Hepatocyte (in vitro differentiated cells): ENCODE data around the gene MAP4K2.

Experiments used
- CTCF ChIP-seq: fragments of 200-600 bp; sonication (generic); IDR thresholded peaks from 2 replicates; pipeline ENCODE4 v1.5.1; 2016; ENCODE audit warnings: antibody characterized with exemption, mild to moderate bottlenecking; ENCODE audit not compliant: poor library complexity
- EZH2 ChIP-seq: fragments of 200-600 bp; sonication (generic); IDR thresholded peaks from 2 replicates; pipeline ENCODE4 v1.6.1; 2016; ENCODE audit warnings: antibody characterized with exemption, mild to moderate bottlenecking, borderline replicate concordance
- EZH2phosphoT487 ChIP-seq: fragments of 200-600 bp; sonication (generic); IDR thresholded peaks from one replicate; pipeline ENCODE4 v1.6.1; 2018; ENCODE audit warnings: antibody characterized with exemption, mild to moderate bottlenecking, low read depth, moderate library complexity; ENCODE audit not compliant: unreplicated experiment, severe bottlenecking

GRCh38 chr11:64838600-64839334 lies 35.8 kb upstream of the MAP4K2 start:
- TF ChIP-seq EZH2, result no peak
- no peak for TF ChIP-seq CTCF
- no peak for TF ChIP-seq EZH2phosphoT487
